DMS53 treated with DMSO at 0.1 percent for 48 hours (cell line): ENCODE results near the gene BCL7B.
"Not testable (repeated sequence)": the region's sequence is repeated elsewhere in the genome, so short reads cannot be mapped to it uniquely, and the experiment has no call there.

Source experiments
- DNase-seq: peaks from one replicate; lab custom pipeline; 2025; ENCODE audit not compliant: unreplicated experiment; lab: John Stamatoyannopoulos, UW

Gene BCL7B

GRCh38 chr7:73504920-73505319, 52.6 kb downstream of the BCL7B start:
- DNase-seq, result no peak

GRCh38 chr7:73504017-73504416, 53.5 kb downstream of the BCL7B start:
- no peak for DNase-seq

GRCh38 chr7:73503229-73503628, 54.3 kb downstream of the BCL7B start:
- no peak for DNase-seq

GRCh38 chr7:73496626-73497025, 60.9 kb downstream of the BCL7B start:
- DNase-seq, result no peak

- not testable (repeated sequence) for DNase-seq
Measured at GRCh38 chr7:73495507-73495906, 62.0 kb downstream of the BCL7B start.

GRCh38 chr7:73489976-73490375, 67.5 kb downstream of the BCL7B start:
- no peak for DNase-seq

GRCh38 chr7:73487486-73487885, 70.0 kb downstream of the BCL7B start:
- DNase-seq, result no peak
